NOMO-1 treated with dmso at 0.1 percent for 144 hours (cell line): ENCODE data around the gene XKR8.
A peak's percentile ranks its signal among the peaks of the same experiment; 100 is the strongest.

ENCODE experiments used
- DNase-seq: peaks from one replicate; lab custom pipeline; 2025; ENCODE audit not compliant: unreplicated experiment; lab: John Stamatoyannopoulos, UW

The XKR8 gene

GRCh38 chr1:27954186-27954585 lies 5.6 kb upstream of the XKR8 start:
- no peak for DNase-seq

GRCh38 chr1:27955076-27955475 lies 4.7 kb upstream of the XKR8 start:
- DNase-seq = no peak

- no peak for DNase-seq
Measured at GRCh38 chr1:27956761-27957160, 3.0 kb upstream of the XKR8 start.

GRCh38 chr1:27957655-27958054 lies 2.1 kb upstream of the XKR8 start:
- DNase-seq = no peak

- no peak for DNase-seq
Measured at GRCh38 chr1:27958513-27958912, 1.3 kb upstream of the XKR8 start.

GRCh38 chr1:27960762-27961645 lies 1.2 kb downstream of the XKR8 start:
- no peak for DNase-seq

- DNase-seq = no peak
Measured at GRCh38 chr1:27961646-27962221, 2.0 kb downstream of the XKR8 start.

GRCh38 chr1:27963393-27963792 lies 3.6 kb downstream of the XKR8 start:
- no peak for DNase-seq

- no peak for DNase-seq
Measured at GRCh38 chr1:27966402-27967105, 6.8 kb downstream of the XKR8 start.

- DNase-seq = no peak
Measured at GRCh38 chr1:27967106-27967883, 7.5 kb downstream of the XKR8 start.

GRCh38 chr1:27967884-27968466 lies 8.2 kb downstream of the XKR8 start:
- no peak for DNase-seq

GRCh38 chr1:27968692-27969091 lies 8.9 kb downstream of the XKR8 start:
- no peak for DNase-seq

- DNase-seq = no peak
Measured at GRCh38 chr1:27970401-27970800, 10.6 kb downstream of the XKR8 start.

GRCh38 chr1:27971674-27972073 lies 11.9 kb downstream of the XKR8 start:
- DNase-seq = no peak

- no peak for DNase-seq
Measured at GRCh38 chr1:27972141-27972540, 12.4 kb downstream of the XKR8 start.

- DNase-seq = no peak
Measured at GRCh38 chr1:27973771-27974416, 14.1 kb downstream of the XKR8 start.

- no peak for DNase-seq
Measured at GRCh38 chr1:27974417-27974781, 14.6 kb downstream of the XKR8 start.

- DNase-seq = peak; percentile 29
Measured at GRCh38 chr1:27979151-27979858, 19.5 kb downstream of the XKR8 start.

- no peak for DNase-seq
Measured at GRCh38 chr1:27979859-27980201, 20.1 kb downstream of the XKR8 start.
